ENCODE data around the gene MYH16. TPM values are rescaled to one million over a fixed set of nuclear protein-coding genes. Genes with fewer than 3 reads are reported as not detected.

The MYH16 gene
- total and polyA plus RNA-seq, 10 of the 15 experiments (the other 5 are each of a cell fraction or from before 2014, with no cell fraction given): 0.03 to 0.33 (median 0.04) TPM; not detected in 3

DNA sequence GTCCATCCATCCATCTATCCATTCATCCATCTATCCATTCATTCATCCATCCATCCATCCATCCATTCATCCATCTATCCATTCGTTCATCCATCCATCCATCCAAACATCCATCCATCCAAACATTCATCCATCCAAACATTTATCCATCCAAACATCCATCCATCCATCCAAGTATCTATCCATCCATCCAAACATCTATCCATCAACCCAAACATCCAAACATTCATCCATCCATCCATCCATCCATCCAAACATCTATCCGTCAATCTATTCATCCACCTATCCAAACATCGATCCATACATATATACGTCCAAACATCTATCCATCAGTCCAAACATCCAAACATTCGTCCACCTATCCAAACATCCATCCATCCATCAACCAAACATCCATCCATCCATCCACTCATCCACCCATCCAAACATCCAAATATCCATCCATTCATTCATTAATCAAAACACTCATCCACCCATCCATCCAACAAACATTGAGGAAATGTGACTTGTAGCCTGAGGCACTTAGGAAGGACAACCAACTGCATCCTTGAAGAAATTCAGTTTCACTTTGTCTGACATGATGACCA is 28.8 kb upstream of the MYH16 start:
- no peaks in the 10 kb centered on the region for H4K20me1 ChIP-seq (ENCODE audit: control insufficient read depth, insufficient read depth)
- BruUV-seq (replicated peaks): no TSS peak
- no peaks in the 10 kb centered on the region for H3K4me1 ChIP-seq (ENCODE audit: control insufficient read depth, insufficient read depth, low read length)
- H3K36me3 ChIP-seq (ENCODE audit: control insufficient read depth in 2 of 2, insufficient read depth in 2 of 2, low read length in 1 of 2): no peaks in the 10 kb centered on the region
- in situ Hi-C loops (cut with MboI) (no loop called here), intact Hi-C loops (cut with micrococcal nuclease; ENCODE audit: unreplicated experiment) (no loop called here)
- no peak overlapping the region for H3K9ac ChIP-seq (ENCODE audit: control insufficient read depth, insufficient read depth, low read length)
- no peak for DNase-seq (ENCODE audit: low read depth, low spot score)
- no peaks in the 10 kb centered on the region for H3K79me2 ChIP-seq (ENCODE audit: control insufficient read depth, insufficient read depth, low read length)
- RAD21 ChIA-PET (ENCODE audit: unreplicated experiment): no interaction called here
- POLR2A ChIA-PET: no interaction called here
- no peak overlapping the region for H3K4me3 ChIP-seq
- H3K9me3 ChIP-seq (replicated peaks; ENCODE audit: control insufficient read depth, insufficient read depth, low read length): no peaks in the 10 kb centered on the region
- no peak for ATAC-seq
- CTCF ChIA-PET: no interaction called here
- FAIRE-seq: no peak
- H2AFZ ChIP-seq (ENCODE audit: control insufficient read depth, low read depth, low read length): no peak overlapping the region
- no peak overlapping the region for H3K27ac ChIP-seq (ENCODE audit: control insufficient read depth, insufficient read depth)
- WGBS (ENCODE audit: insufficient coverage, insufficient replicate concordance, low lambda C conversion rate, missing lambda C conversion rate): 42% methylated on average over 5 of the region's 5 CpGs
- H3K4me2 ChIP-seq (ENCODE audit: control insufficient read depth, insufficient read depth): no peak overlapping the region
- SMC1A ChIA-PET (ENCODE audit: uncharacterized antibody, unreplicated experiment): no interaction called here
- H3K27me3 ChIP-seq (replicated peaks in 1 of 2; ENCODE audit: control insufficient read depth in 2 of 2, insufficient read depth in 2 of 2, low read length in 1 of 2): no peaks in the 10 kb centered on the region
- no peak for TF ChIP-seq CBFB (IDR thresholded peaks at IDR 0.05; ENCODE audit: low read depth)
- no peak for TF ChIP-seq IKZF2 (IDR thresholded peaks at IDR 0.05)
- TF ChIP-seq TCF7 (IDR thresholded peaks at IDR 0.05; ENCODE audit: borderline replicate concordance): no peak
- TF ChIP-seq PML (IDR thresholded peaks at IDR 0.05; ENCODE audit: low read length): no peak
- no peak for TF ChIP-seq POU2F2 (IDR thresholded peaks at IDR 0.05; ENCODE audit: borderline replicate concordance, low read depth, low read length)
- TF ChIP-seq, protein P1, sequence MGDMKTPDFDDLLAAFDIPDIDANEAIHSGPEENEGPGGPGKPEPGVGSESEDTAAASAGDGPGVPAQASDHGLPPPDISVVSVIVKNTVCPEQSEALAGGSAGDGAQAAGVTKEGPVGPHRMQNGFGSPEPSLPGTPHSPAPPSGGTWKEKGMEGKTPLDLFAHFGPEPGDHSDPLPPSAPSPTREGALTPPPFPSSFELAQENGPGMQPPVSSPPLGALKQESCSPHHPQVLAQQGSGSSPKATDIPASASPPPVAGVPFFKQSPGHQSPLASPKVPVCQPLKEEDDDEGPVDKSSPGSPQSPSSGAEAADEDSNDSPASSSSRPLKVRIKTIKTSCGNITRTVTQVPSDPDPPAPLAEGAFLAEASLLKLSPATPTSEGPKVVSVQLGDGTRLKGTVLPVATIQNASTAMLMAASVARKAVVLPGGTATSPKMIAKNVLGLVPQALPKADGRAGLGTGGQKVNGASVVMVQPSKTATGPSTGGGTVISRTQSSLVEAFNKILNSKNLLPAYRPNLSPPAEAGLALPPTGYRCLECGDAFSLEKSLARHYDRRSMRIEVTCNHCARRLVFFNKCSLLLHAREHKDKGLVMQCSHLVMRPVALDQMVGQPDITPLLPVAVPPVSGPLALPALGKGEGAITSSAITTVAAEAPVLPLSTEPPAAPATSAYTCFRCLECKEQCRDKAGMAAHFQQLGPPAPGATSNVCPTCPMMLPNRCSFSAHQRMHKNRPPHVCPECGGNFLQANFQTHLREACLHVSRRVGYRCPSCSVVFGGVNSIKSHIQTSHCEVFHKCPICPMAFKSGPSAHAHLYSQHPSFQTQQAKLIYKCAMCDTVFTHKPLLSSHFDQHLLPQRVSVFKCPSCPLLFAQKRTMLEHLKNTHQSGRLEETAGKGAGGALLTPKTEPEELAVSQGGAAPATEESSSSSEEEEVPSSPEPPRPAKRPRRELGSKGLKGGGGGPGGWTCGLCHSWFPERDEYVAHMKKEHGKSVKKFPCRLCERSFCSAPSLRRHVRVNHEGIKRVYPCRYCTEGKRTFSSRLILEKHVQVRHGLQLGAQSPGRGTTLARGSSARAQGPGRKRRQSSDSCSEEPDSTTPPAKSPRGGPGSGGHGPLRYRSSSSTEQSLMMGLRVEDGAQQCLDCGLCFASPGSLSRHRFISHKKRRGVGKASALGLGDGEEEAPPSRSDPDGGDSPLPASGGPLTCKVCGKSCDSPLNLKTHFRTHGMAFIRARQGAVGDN (IDR thresholded peaks at IDR 0.05): no peak
- TF ChIP-seq, protein P2, sequence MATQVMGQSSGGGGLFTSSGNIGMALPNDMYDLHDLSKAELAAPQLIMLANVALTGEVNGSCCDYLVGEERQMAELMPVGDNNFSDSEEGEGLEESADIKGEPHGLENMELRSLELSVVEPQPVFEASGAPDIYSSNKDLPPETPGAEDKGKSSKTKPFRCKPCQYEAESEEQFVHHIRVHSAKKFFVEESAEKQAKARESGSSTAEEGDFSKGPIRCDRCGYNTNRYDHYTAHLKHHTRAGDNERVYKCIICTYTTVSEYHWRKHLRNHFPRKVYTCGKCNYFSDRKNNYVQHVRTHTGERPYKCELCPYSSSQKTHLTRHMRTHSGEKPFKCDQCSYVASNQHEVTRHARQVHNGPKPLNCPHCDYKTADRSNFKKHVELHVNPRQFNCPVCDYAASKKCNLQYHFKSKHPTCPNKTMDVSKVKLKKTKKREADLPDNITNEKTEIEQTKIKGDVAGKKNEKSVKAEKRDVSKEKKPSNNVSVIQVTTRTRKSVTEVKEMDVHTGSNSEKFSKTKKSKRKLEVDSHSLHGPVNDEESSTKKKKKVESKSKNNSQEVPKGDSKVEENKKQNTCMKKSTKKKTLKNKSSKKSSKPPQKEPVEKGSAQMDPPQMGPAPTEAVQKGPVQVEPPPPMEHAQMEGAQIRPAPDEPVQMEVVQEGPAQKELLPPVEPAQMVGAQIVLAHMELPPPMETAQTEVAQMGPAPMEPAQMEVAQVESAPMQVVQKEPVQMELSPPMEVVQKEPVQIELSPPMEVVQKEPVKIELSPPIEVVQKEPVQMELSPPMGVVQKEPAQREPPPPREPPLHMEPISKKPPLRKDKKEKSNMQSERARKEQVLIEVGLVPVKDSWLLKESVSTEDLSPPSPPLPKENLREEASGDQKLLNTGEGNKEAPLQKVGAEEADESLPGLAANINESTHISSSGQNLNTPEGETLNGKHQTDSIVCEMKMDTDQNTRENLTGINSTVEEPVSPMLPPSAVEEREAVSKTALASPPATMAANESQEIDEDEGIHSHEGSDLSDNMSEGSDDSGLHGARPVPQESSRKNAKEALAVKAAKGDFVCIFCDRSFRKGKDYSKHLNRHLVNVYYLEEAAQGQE (IDR thresholded peaks at IDR 0.05; ENCODE audit: low read depth, low read length): no peak
- no peak for TF ChIP-seq FOXK2 (IDR thresholded peaks at IDR 0.05)
- TF ChIP-seq CHD1 (IDR thresholded peaks at IDR 0.05; ENCODE audit: low read depth, low read length): no peak
- TF ChIP-seq KAT2A (conservative IDR thresholded peaks at IDR 0.05; ENCODE audit: control insufficient read depth, low read depth, low read length): no peak
- TF ChIP-seq YBX1 (IDR thresholded peaks at IDR 0.05): no peak
- no peak for TF ChIP-seq MYB (IDR thresholded peaks at IDR 0.05; ENCODE audit: borderline replicate concordance, low read depth, low read length)
- TF ChIP-seq, protein P3, sequence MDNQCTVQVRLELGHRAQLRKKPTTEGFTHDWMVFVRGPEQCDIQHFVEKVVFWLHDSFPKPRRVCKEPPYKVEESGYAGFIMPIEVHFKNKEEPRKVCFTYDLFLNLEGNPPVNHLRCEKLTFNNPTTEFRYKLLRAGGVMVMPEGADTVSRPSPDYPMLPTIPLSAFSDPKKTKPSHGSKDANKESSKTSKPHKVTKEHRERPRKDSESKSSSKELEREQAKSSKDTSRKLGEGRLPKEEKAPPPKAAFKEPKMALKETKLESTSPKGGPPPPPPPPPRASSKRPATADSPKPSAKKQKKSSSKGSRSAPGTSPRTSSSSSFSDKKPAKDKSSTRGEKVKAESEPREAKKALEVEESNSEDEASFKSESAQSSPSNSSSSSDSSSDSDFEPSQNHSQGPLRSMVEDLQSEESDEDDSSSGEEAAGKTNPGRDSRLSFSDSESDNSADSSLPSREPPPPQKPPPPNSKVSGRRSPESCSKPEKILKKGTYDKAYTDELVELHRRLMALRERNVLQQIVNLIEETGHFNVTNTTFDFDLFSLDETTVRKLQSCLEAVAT (IDR thresholded peaks at IDR 0.05): no peak
- TF ChIP-seq ESRRA (IDR thresholded peaks at IDR 0.05; ENCODE audit: low read length): no peak
- TF ChIP-seq CBX3 (IDR thresholded peaks at IDR 0.05; ENCODE audit: borderline replicate concordance, low read depth): no peak
- TF ChIP-seq STAT1 (conservative IDR thresholded peaks at IDR 0.05): no peak
- no peak for TF ChIP-seq BACH1 (IDR thresholded peaks at IDR 0.05; ENCODE audit: borderline replicate concordance)
- TF ChIP-seq NFIC (IDR thresholded peaks at IDR 0.05; ENCODE audit: low read depth, low read length): no peak
- TF ChIP-seq NR2F1 (conservative IDR thresholded peaks at IDR 0.05): no peak
